DOHH2 (cell line): ENCODE data around the gene PPM1H.

Experiments used
- H3F3A ChIP-seq: fragments of 200-600 bp; sonication (generic), shearing (Covaris generic); 2 replicates; pipeline ENCODE4 v1.6.0; 2016; ENCODE audit warnings: antibody characterized with exemption, mild to moderate bottlenecking; ENCODE audit not compliant: control insufficient read depth, insufficient read depth
- H3K27ac ChIP-seq: fragments of 200-600 bp; sonication (generic); 2 replicates; pipeline ENCODE4 v1.5.1; 2014; ENCODE audit warnings: low read depth, mild to moderate bottlenecking, low read length, moderate library complexity
- H3K27me3 ChIP-seq: fragments of 200-600 bp; sonication (generic); 2 replicates; pipeline ENCODE4 v1.6.1; 2014; ENCODE audit warnings: mild to moderate bottlenecking, low read length, mixed read lengths; ENCODE audit not compliant: control insufficient read depth
- H3K36me3 ChIP-seq: fragments of 200-600 bp; sonication (generic); 2 replicates; pipeline ENCODE4 v1.6.1; 2014; ENCODE audit warnings: mild to moderate bottlenecking, low read length, moderate library complexity, mixed read lengths; ENCODE audit not compliant: control insufficient read depth
- H3K4me1 ChIP-seq: fragments of 200-600 bp; sonication (generic); 2 replicates; pipeline ENCODE4 v1.6.1; 2014; ENCODE audit warnings: mild to moderate bottlenecking, low read length, mixed read lengths; ENCODE audit not compliant: control insufficient read depth
- H3K4me2 ChIP-seq: fragments of 200-600 bp; sonication (generic); 2 replicates; pipeline ENCODE4 v1.6.0; 2014; ENCODE audit warnings: mild to moderate bottlenecking, low read length, moderate library complexity
- H3K4me3 ChIP-seq: fragments of 200-600 bp; sonication (generic); 2 replicates; pipeline ENCODE4 v1.5.1; 2014; ENCODE audit warnings: mild to moderate bottlenecking, low read length, mixed read lengths
- H3K79me2 ChIP-seq: fragments of 200-600 bp; sonication (generic); 2 replicates; pipeline ENCODE4 v1.6.1; 2014; ENCODE audit warnings: mild to moderate bottlenecking, low read length, mixed read lengths; ENCODE audit not compliant: control insufficient read depth
- H3K9me2 ChIP-seq: fragments of 200-600 bp; sonication (generic); replicated peaks from 2 replicates; pipeline ENCODE4 v1.6.1; 2014; ENCODE audit warnings: mild to moderate bottlenecking, low read length, mixed read lengths; ENCODE audit not compliant: control insufficient read depth
- H3K9me3 ChIP-seq: fragments of 200-600 bp; sonication (generic); 2 replicates; pipeline ENCODE4 v1.6.1; 2014; ENCODE audit warnings: antibody characterized with exemption, low read length, mixed read lengths; ENCODE audit not compliant: control insufficient read depth, insufficient read depth
- H4K20me1 ChIP-seq: fragments of 200-600 bp; sonication (generic); 2 replicates; pipeline ENCODE4 v1.6.0; 2014; ENCODE audit warnings: low read depth, mild to moderate bottlenecking, antibody characterized with exemption, low read length, moderate library complexity; ENCODE audit not compliant: control insufficient read depth, insufficient read depth
- EZH2phosphoT487 ChIP-seq: fragments of 200-600 bp; sonication (generic); IDR thresholded peaks from 2 replicates; pipeline ENCODE4 v1.6.1; 2017; ENCODE audit warnings: borderline replicate concordance, mild to moderate bottlenecking, antibody characterized with exemption, low read length, moderate library complexity, mixed read lengths
- TF ChIP-seq, protein P1 (sequence below): fragments of 200-600 bp; sonication (generic); IDR thresholded peaks from one replicate; pipeline ENCODE4 v1.5.1; 2014; ENCODE audit warnings: antibody characterized with exemption, mild to moderate bottlenecking, low read depth, low read length; ENCODE audit not compliant: poor library complexity, severe bottlenecking

Gene PPM1H

DNA sequence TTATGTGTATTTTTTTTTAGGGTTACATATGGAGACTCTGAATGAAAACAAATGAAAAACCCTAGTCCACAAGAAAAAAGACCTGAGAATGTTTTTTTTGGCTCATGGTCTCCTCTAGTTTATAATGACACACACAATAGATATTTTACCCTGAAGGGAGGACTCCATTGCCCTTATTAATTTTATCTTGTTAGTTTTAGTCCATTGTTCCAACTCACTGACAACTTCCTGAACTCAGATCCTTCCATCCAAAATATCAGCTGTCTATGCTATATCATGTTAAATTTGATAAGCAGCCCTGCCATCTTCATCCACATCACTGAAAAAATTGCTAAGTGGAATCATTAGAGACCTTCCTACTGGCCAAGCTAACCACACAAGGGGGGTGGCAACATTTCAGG is 236.2 kb downstream of the PPM1H start:
- no peak overlapping the region for H3K4me2 ChIP-seq
- no peak for TF ChIP-seq EZH2phosphoT487
- TF ChIP-seq, protein P1, sequence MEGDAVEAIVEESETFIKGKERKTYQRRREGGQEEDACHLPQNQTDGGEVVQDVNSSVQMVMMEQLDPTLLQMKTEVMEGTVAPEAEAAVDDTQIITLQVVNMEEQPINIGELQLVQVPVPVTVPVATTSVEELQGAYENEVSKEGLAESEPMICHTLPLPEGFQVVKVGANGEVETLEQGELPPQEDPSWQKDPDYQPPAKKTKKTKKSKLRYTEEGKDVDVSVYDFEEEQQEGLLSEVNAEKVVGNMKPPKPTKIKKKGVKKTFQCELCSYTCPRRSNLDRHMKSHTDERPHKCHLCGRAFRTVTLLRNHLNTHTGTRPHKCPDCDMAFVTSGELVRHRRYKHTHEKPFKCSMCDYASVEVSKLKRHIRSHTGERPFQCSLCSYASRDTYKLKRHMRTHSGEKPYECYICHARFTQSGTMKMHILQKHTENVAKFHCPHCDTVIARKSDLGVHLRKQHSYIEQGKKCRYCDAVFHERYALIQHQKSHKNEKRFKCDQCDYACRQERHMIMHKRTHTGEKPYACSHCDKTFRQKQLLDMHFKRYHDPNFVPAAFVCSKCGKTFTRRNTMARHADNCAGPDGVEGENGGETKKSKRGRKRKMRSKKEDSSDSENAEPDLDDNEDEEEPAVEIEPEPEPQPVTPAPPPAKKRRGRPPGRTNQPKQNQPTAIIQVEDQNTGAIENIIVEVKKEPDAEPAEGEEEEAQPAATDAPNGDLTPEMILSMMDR = no peak
- H3K36me3 ChIP-seq = no peaks in the 10 kb centered on the region

GRCh38 chr12:62697893-62698292 is 237.1 kb downstream of the PPM1H start:
- H3K27ac ChIP-seq = no peak overlapping the region
- H3K9me2 ChIP-seq = no peaks in the 10 kb centered on the region
- no peaks in the 10 kb centered on the region for H3K36me3 ChIP-seq
- H4K20me1 ChIP-seq = no peaks in the 10 kb centered on the region
- no peaks in the 10 kb centered on the region for H3K4me1 ChIP-seq
- no peaks in the 10 kb centered on the region for H3F3A ChIP-seq
- H3K27me3 ChIP-seq = no peaks in the 10 kb centered on the region
- H3K9me3 ChIP-seq = no peaks in the 10 kb centered on the region
- H3K4me3 ChIP-seq = no peak overlapping the region
- H3K4me2 ChIP-seq = no peak overlapping the region
- H3K79me2 ChIP-seq = no peaks in the 10 kb centered on the region
- TF ChIP-seq, protein P1 = no peak
- TF ChIP-seq EZH2phosphoT487 = no peak

More for the DNA sequence above, 236.2 kb downstream of the PPM1H start:
- no peaks in the 10 kb centered on the region for H3K79me2 ChIP-seq
- H4K20me1 ChIP-seq = no peaks in the 10 kb centered on the region
- H3K9me3 ChIP-seq = no peaks in the 10 kb centered on the region
- no peaks in the 10 kb centered on the region for H3F3A ChIP-seq
- no peaks in the 10 kb centered on the region for H3K4me1 ChIP-seq
- H3K9me2 ChIP-seq = no peaks in the 10 kb centered on the region
- no peak overlapping the region for H3K27ac ChIP-seq
- H3K27me3 ChIP-seq = no peaks in the 10 kb centered on the region
- H3K4me3 ChIP-seq = no peak overlapping the region

DNA sequence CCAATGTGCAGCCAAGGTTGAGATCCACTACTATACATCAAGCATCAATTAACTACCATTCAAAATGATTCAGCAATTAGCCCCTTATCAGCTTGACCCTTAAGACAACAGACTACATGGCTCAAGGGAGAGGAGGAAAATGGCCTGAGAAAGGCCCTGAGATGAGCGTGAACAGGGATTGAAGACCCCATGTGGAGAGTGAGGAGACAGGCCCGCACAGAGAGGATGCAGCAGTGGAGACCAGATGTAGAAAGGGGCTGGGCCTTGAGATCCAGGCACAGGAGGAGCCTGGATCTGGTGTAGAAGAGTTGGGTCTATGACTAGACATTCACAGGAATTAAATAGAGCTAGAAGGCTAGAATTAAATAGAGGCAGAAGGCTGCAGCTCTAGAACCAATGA is 239.3 kb downstream of the PPM1H start:
- H3K4me1 ChIP-seq = no peaks in the 10 kb centered on the region
- no peak for TF ChIP-seq EZH2phosphoT487
- TF ChIP-seq, protein P1 = no peak
- no peak overlapping the region for H3K4me2 ChIP-seq
- no peaks in the 10 kb centered on the region for H4K20me1 ChIP-seq
- no peak overlapping the region for H3K27ac ChIP-seq
- no peaks in the 10 kb centered on the region for H3K36me3 ChIP-seq
- no peaks in the 10 kb centered on the region for H3K79me2 ChIP-seq
- no peaks in the 10 kb centered on the region for H3K27me3 ChIP-seq
- H3K9me3 ChIP-seq = no peaks in the 10 kb centered on the region
- no peaks in the 10 kb centered on the region for H3K9me2 ChIP-seq
- H3K4me3 ChIP-seq = no peak overlapping the region
- H3F3A ChIP-seq = no peaks in the 10 kb centered on the region

DNA sequence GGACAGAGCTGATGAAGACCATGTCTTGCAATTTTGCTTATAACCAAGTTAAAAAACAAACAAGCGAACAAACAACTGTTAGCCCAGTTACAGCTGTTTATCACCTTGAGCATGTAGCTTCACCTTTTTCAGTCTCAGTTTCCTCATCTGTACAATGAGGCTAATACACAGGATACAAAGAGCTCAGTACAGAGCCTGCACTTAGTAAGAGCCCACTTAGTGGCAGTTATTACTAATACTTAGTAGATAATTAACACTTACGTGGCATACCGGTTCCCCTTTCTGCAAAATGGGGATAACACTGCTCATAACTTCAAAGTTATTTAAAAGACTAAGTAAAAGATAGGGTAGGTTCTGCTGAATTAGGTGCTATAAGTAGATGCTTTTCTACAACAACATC is 240.3 kb downstream of the PPM1H start:
- Histone ChIP-seq H3K36me3 (no peaks in the 10 kb centered on the region), H3K4me1 (no peaks in the 10 kb centered on the region), H3K4me2 (no peak overlapping the region), H3K9me2 (no peaks in the 10 kb centered on the region), H4K20me1 (no peaks in the 10 kb centered on the region), H3K27ac (no peak overlapping the region), H3K4me3 (no peak overlapping the region), H3K9me3 (no peaks in the 10 kb centered on the region), H3K79me2 (no peaks in the 10 kb centered on the region), H3K27me3 (no peaks in the 10 kb centered on the region), H3F3A (no peaks in the 10 kb centered on the region)
- no peak for TF ChIP-seq EZH2phosphoT487
- TF ChIP-seq, protein P1 = no peak
